ENCODE results near the gene TMUB2. TPM values are rescaled to one million over a fixed set of nuclear protein-coding genes. Genes with fewer than 3 reads are reported as not detected.

The TMUB2 gene
- total RNA-seq, 1 donor from 2014 or later = 19.0 TPM

- intact Hi-C loops (cut with micrococcal nuclease) = loop anchor here (5.0 kb wide), 1 partner anchor 314 kb away; the partner anchor contains the start of gene GPATCH8
- no peak overlapping the region for H3K27ac Mint-ChIP-seq
- H3K9me3 Mint-ChIP-seq = no peaks in the 10 kb centered on the region
- no peaks in the 10 kb centered on the region for H3K27me3 Mint-ChIP-seq
- H3K4me1 Mint-ChIP-seq = peaks cover 31% of the 10 kb centered on the region
- H3K36me3 Mint-ChIP-seq (ENCODE audit: low read depth) = peaks cover 24% of the 10 kb centered on the region
- peak overlapping the region; percentile 100 for H3K4me3 Mint-ChIP-seq
- DNase-seq = no peak
Measured at GRCh38 chr17:44188576-44189403, 2.0 kb downstream of the TMUB2 start.

GRCh38 chr17:44190481-44190880 lies 3.7 kb downstream of the TMUB2 start:
- intact Hi-C loops (cut with micrococcal nuclease) = no loop called here
- Mint-ChIP-seq H3K4me3 (no peak overlapping the region), H3K27me3 (no peaks in the 10 kb centered on the region), H3K9me3 (no peaks in the 10 kb centered on the region), H3K4me1 (peaks cover 21% of the 10 kb centered on the region), H3K27ac (no peak overlapping the region), H3K36me3 (ENCODE audit: low read depth) (peaks cover 38% of the 10 kb centered on the region)
- DNase-seq = no peak

GRCh38 chr17:44191369-44191768 lies 4.6 kb downstream of the TMUB2 start:
- DNase-seq = no peak
- Mint-ChIP-seq H3K27ac (no peak overlapping the region), H3K4me3 (no peak overlapping the region), H3K4me1 (peaks cover 17% of the 10 kb centered on the region), H3K27me3 (no peaks in the 10 kb centered on the region), H3K9me3 (no peaks in the 10 kb centered on the region), H3K36me3 (ENCODE audit: low read depth) (peaks cover 44% of the 10 kb centered on the region)
- intact Hi-C loops (cut with micrococcal nuclease) = no loop called here

- DNase-seq = no peak
- peaks cover 16% of the 10 kb centered on the region for H3K4me1 Mint-ChIP-seq
- no peak overlapping the region for H3K4me3 Mint-ChIP-seq
- intact Hi-C loops (cut with micrococcal nuclease) = no loop called here
- H3K27ac Mint-ChIP-seq = no peak overlapping the region
- no peaks in the 10 kb centered on the region for H3K9me3 Mint-ChIP-seq
- no peaks in the 10 kb centered on the region for H3K27me3 Mint-ChIP-seq
- peaks cover 46% of the 10 kb centered on the region for H3K36me3 Mint-ChIP-seq (ENCODE audit: low read depth)
Measured at GRCh38 chr17:44191941-44192496, 5.2 kb downstream of the TMUB2 start.

GRCh38 chr17:44192750-44193149 lies 6.0 kb downstream of the TMUB2 start:
- Mint-ChIP-seq H3K36me3 (ENCODE audit: low read depth) (peaks cover 52% of the 10 kb centered on the region), H3K4me1 (peaks cover 19% of the 10 kb centered on the region), H3K9me3 (no peaks in the 10 kb centered on the region), H3K4me3 (no peak overlapping the region), H3K27me3 (no peaks in the 10 kb centered on the region), H3K27ac (no peak overlapping the region)
- no peak for DNase-seq
- intact Hi-C loops (cut with micrococcal nuclease) = no loop called here

- Mint-ChIP-seq H3K9me3 (no peaks in the 10 kb centered on the region), H3K36me3 (ENCODE audit: low read depth) (peaks cover 58% of the 10 kb centered on the region), H3K4me3 (no peak overlapping the region), H3K27ac (no peak overlapping the region), H3K4me1 (peaks cover 19% of the 10 kb centered on the region), H3K27me3 (no peaks in the 10 kb centered on the region)
- no peak for DNase-seq
- intact Hi-C loops (cut with micrococcal nuclease) = no loop called here
Measured at GRCh38 chr17:44193326-44194084, 6.7 kb downstream of the TMUB2 start.

GRCh38 chr17:44197107-44197506 lies 10.3 kb downstream of the TMUB2 start:
- intact Hi-C loops (cut with micrococcal nuclease) = no loop called here
- Mint-ChIP-seq H3K9me3 (no peaks in the 10 kb centered on the region), H3K4me1 (peaks cover 23% of the 10 kb centered on the region), H3K27me3 (no peaks in the 10 kb centered on the region), H3K27ac (no peak overlapping the region), H3K36me3 (ENCODE audit: low read depth) (peaks cover 42% of the 10 kb centered on the region), H3K4me3 (peak overlapping the region; percentile 91)
- DNase-seq = no peak

GRCh38 chr17:44197980-44198720 lies 11.4 kb downstream of the TMUB2 start:
- Mint-ChIP-seq H3K4me1 (peaks cover 28% of the 10 kb centered on the region), H3K27ac (peak overlapping the region; percentile 87), H3K9me3 (no peaks in the 10 kb centered on the region), H3K4me3 (peak overlapping the region; percentile 91), H3K27me3 (no peaks in the 10 kb centered on the region), H3K36me3 (ENCODE audit: low read depth) (peaks cover 38% of the 10 kb centered on the region)
- intact Hi-C loops (cut with micrococcal nuclease) = loop anchor here (1.0 kb wide), 1 partner anchor 11 kb away; no protein-coding TSS in a partner anchor
- DNase-seq = peak; percentile 90

GRCh38 chr17:44198721-44199552 lies 12.2 kb downstream of the TMUB2 start:
- DNase-seq = peak; percentile 88
- peak overlapping the region; percentile 87 for H3K27ac Mint-ChIP-seq
- intact Hi-C loops (cut with micrococcal nuclease) = loop anchor here (1.0 kb wide), 1 partner anchor 12 kb away; no protein-coding TSS in a partner anchor
- H3K4me1 Mint-ChIP-seq = peaks cover 36% of the 10 kb centered on the region
- no peaks in the 10 kb centered on the region for H3K27me3 Mint-ChIP-seq
- H3K36me3 Mint-ChIP-seq (ENCODE audit: low read depth) = peaks cover 35% of the 10 kb centered on the region
- H3K4me3 Mint-ChIP-seq = peak overlapping the region; percentile 91
- H3K9me3 Mint-ChIP-seq = no peaks in the 10 kb centered on the region

- H3K27ac Mint-ChIP-seq = peak within 1 kb of the TSS; percentile 96
- H3K9me3 Mint-ChIP-seq = no peaks in the 10 kb centered on the region
- intact Hi-C loops (cut with micrococcal nuclease) = loop anchor here (1.0 kb wide), 4 partner anchors 10 to 145 kb away; partner anchors contain the start of gene GRN
- H3K36me3 Mint-ChIP-seq (ENCODE audit: low read depth) = peaks cover 28% of the 10 kb centered on the region
- DNase-seq = peak; percentile 99
- peak within 1 kb of the TSS; percentile 91 for H3K4me3 Mint-ChIP-seq
- peaks cover 43% of the 10 kb centered on the region for H3K4me1 Mint-ChIP-seq
- H3K27me3 Mint-ChIP-seq = no peaks in the 10 kb centered on the region
Measured at GRCh38 chr17:44199553-44200477, 13.0 kb downstream of the TMUB2 start, which contains the start of gene ATXN7L3. ATXN7L3 (minus strand) TSS chr17:44199884; CDS start chr17:44198070, 1,814 bp downstream.

GRCh38 chr17:44200478-44201155 lies 13.8 kb downstream of the TMUB2 start:
- H3K36me3 Mint-ChIP-seq (ENCODE audit: low read depth) = peaks cover 24% of the 10 kb centered on the region
- H3K4me1 Mint-ChIP-seq = peaks cover 44% of the 10 kb centered on the region
- H3K9me3 Mint-ChIP-seq = no peaks in the 10 kb centered on the region
- H3K27ac Mint-ChIP-seq = peak overlapping the region; percentile 96
- H3K27me3 Mint-ChIP-seq = no peaks in the 10 kb centered on the region
- intact Hi-C loops (cut with micrococcal nuclease) = loop anchor here (1.0 kb wide), 4 partner anchors 10 to 145 kb away; partner anchors contain the start of gene GRN
- DNase-seq = no peak
- peak overlapping the region; percentile 91 for H3K4me3 Mint-ChIP-seq

All from activated CD4-positive, alpha-beta T cell treated with anti-CD3 and anti-CD28 coated beads, Interleukin-2, amount 10 ng/mL, durations not matched to agents 24 days and 14 days (primary cell).